NCI-H526 (cell line): ENCODE results near the gene GTPBP10.

Experiments
- DNase-seq, 2 experiments: peaks; one replicate each; lab custom pipeline; 2025; lab: John Stamatoyannopoulos, UW

The GTPBP10 gene

DNA sequence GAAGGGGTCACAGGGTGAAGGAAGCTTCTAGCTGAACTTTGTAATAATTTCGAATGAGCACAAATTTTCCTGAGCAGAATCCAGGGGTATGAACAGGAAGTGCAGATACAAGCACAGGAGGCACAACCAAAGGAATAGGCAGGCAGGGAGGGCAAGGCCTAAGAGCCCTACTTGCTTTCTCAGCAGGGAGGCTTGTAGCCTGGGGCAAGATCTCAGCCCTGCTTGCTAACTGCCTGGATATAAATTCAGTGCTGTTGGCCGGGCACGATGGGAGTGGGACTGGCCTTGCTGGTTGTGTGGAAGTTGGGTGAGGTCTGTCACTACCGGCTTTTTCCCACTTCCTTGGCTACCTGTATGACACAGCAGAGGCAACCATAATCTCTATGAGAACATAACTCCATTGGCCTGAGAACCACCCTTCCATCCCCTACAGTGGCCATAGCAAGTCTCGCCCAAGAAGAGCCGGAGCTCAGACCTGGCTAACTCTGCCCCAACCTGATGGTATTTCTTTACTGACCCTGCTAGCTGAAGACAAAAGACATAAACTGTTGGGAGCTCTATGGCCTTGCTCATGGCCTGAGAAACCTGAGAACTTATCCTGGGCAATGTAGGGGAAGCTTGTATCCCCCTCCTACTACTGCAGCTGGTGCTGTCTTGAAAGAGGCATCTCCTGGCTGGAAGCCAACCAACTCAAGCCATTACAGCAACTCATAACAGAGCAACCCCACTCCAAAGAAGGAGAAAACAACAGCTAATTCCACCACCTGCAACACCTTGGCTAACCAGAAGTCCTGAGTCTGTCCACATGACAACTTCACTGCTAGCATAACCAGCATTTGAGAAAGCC, 84.3 kb downstream of the GTPBP10 start:
- no peak for DNase-seq

DNA sequence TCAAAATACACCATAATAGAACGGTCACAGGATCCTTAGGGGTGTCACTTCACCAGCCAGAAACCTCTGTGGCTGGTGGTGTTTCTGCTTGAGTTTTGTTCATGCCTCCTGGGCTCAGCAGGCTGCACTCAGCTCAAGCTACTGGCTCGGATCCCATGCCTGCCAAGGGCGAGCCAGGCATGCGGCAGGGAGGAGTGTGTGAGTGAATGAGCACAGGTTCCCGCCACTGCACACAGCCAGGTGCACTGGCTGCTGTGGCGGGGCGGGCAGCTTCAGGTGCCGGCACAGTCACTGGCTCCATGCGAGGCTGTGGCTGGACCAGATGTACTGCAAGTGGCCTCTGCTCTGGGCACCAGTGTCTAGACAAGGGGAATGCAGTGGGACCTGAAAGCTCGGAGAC, 86.2 kb downstream of the GTPBP10 start:
- DNase-seq: no peak

DNA sequence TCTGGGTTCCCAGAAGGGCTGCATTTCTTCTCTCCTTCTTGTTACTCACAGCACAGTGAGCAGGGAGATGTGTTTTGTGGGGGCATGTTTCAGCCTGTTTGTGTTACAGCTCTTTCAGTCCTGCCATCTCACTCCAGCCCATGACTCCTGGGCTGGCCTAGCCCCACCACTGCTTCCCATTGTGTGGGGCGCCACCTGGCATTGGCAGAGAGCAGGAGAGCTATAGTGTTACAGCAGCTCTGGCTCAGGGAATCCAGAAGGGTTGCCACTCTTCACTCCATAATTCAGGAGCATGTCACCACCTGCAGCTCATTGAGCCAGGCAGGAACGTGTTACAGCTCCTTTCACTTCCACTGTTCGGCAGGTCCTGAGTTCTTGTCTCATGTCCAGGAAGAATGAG, 86.7 kb downstream of the GTPBP10 start:
- DNase-seq: no peak
